Lower leg skin (tissue), 3 donors: Measurements from ENCODE around the gene GUCY2C.

Source experiments
- CTCF ChIP-seq, 3 donors: fragments of 450-650 bp; IDR thresholded peaks; one replicate each; pipeline ENCODE4 v1.5.1; 2016; ENCODE audit warnings: antibody characterized with exemption in 3 of 3, mild to moderate bottlenecking in 3 of 3, moderate library complexity in 2 of 3
- POLR2A ChIP-seq, 2 donors: fragments of 450-650 bp; IDR thresholded peaks; one replicate each; pipeline ENCODE4 v1.6.1; 2016 to 2017; ENCODE audit warnings: antibody characterized with exemption in 2 of 2, mild to moderate bottlenecking in 1 of 2, moderate library complexity in 1 of 2

GRCh38 chr12:14612250-14612649, 84.1 kb downstream of the GUCY2C start:
- no peak for TF ChIP-seq CTCF (IDR thresholded peaks at IDR 0.05)
- no peak for TF ChIP-seq POLR2A (IDR thresholded peaks at IDR 0.05)
